Caki2 (cell line): Measurements from ENCODE around the gene EXOC2. TPM values are rescaled to one million over a fixed set of nuclear protein-coding genes. Genes with fewer than 3 reads are reported as not detected.
A peak's percentile ranks its signal among the peaks of the same experiment; 100 is the strongest.
"Not testable (repeated sequence)": the region's sequence is repeated elsewhere in the genome, so short reads cannot be mapped to it uniquely, and the experiment has no call there.

Experiments
- DNase-seq: peaks from one replicate; pipeline ENCODE4 v3.0.0-alpha.2; 2015; ENCODE audit warnings: low read depth
- in situ Hi-C: cut with HindIII; loops from 2 replicates; pipeline ENCODE4 v1.10.0; 2016; ENCODE audit warnings: low sequenced_read_pairs, low pct_unique_long_range_greater_than_20kb, mixed read lengths
- total RNA-seq: library from RNA; depleted of rRNA; stranded (reverse); fragments of >200 nt; shearing (Covaris generic); gene quantifications from 2 replicates; pipeline ENCODE4 v1.2.3, GENCODE V29; 2014; ENCODE audit warnings: low replicate concordance

Gene EXOC2
- total RNA-seq, 1 experiment from 2014 or later = 34.7 TPM

DNA sequence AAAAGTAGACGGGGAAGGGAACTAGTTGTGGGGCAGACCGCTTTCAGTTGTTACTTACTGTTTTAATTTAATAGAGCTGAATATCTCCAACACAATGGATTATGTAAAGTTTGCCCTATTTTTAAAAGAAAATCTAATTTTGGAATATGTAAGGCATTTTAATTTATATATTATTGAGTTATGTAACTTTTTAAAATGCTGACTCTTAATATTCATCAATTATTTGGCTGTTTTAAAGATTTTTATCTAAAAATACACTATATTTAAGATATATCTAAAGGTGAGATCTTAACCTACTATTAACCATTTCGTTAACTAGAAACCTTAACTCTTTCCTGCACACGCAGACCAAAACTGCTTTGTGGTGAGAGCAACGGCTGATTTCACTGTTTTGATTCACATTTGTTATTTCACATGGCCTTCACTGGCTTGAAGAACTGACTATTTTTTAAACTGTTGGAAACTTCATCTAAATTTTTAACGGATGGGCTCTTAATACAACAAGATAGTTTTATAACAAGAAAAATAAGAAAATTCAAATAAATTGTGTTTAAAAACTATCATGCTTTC is 123.9 kb downstream of the EXOC2 start:
- no peak for DNase-seq
- in situ Hi-C loops = no loop called here

DNA sequence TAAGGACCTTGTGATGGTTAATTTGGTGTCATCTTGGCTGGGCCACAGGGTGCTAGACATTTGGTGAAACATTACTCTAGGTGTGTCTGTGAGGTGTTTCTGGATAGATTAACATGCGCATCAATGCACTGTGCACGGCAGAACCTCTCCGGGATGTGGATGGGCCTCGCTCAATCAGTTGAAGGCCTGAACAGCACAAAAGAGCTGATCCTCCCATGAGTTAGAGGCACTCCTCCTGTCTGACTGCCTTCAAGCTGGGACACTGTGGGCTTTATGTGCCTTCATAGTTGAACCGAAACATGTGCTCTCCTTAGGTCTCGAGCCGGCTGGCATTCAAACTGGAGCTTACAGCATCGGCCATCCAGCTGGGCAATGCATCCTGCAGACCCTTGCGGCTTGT is 124.9 kb downstream of the EXOC2 start:
- no peak for DNase-seq
- in situ Hi-C loops = no loop called here

DNA sequence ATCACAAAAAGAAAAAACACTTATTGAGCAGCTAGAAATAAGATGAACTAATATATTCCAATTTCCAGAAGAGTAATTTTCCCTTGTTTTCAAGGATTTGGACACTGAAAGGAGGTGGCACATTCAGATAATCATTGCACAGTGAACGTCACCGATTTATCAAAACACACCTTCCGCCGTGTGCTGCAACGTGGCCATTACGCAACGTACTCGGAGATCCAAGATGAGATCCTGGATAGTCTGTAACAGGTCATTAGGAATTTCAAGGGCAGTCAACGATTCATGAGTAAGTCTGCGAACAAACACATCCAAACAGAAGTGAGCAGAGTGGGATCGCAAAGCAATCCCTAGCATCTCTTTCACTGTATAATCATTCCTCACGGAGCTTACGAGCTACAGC is 129.1 kb downstream of the EXOC2 start:
- in situ Hi-C loops = no loop called here
- DNase-seq = no peak

DNA sequence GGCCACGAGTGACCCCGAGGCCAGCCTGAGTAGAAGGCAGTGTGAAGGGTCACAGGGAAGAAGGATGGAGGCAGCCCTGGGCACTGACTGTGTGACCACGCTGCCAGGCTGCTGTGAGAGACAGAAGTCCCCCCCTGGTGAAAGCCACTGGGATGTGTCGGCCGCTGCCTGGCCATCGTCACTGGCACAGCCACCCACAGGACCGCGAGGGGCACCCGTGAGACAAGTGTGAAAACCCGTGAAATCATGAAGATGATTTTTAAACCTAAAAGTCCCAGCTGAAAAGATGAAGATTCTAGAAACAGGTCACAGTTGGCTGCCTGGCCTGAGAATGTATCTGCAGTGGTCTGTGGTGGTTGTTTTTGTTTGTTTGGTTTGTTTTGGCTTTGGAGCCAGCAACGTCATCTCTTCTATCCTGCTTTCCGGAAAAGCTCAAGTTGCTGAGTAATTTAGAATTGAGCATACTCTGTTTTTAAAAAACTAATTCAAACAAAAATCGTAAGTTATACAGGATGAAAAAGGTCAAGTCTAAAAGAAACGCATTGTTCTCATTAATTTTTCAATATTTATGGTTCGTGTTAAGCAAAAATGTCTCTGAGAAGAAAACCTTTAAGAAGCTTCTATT is 130.8 kb downstream of the EXOC2 start:
- no peak for DNase-seq
- in situ Hi-C loops = no loop called here

DNA sequence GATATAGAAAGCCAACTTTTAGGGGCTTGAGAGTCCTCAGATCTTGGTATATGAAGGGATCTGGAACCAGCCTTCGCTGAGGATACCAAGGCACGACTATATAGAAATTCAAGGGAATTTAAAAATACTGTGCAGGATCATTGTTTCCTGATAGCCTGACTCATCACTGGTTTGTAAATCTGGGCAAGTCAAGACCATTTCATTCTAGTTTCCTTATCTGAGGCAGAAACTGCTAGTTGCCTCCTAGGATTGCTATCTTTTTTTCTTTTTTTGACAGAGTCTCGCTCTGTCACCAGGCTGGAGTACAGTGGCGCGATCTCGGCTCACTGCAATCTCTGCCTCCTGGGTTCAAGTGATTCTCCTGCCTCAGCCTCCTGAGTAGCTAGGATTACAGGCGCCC is 131.6 kb downstream of the EXOC2 start:
- DNase-seq, in situ Hi-C loops: not testable (repeated sequence)

DNA sequence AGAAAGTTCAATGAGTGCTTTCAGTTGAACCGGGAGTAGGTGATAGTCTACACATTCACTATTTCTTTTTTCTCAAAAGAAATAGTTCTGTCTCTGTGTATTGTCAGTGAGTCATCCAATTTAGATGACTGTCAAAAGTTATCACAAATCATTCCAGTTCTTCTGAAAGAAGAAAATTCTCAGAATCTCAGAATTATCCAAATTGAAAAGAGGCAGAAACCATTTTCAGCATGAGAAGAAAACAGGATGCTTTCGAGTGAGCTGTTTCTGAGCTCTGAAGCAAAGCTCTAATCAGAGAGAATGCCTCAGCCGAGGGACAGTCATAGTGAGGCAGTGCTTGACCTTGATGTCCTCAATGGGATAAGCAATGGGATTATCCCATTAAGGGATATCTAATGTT is 134.0 kb downstream of the EXOC2 start:
- in situ Hi-C loops = no loop called here
- no peak for DNase-seq

DNA sequence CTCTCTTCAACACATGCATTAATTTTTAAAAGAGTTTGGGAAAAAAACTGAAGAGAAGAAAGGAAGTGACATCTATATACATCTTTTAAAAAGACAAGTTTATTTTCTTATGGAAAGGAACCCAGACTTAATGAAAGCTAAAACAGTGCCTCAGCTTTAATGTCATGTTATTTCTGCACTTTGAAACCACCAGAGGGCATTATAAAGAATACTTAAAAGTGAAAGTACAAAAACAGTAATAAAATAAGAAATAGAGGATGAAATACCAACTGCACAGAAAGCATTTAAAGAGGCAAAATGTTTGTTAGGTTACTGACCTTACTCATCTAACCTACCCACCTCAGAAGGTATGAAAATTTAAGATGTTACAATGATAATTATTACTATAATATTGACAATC is 134.8 kb downstream of the EXOC2 start:
- in situ Hi-C loops = no loop called here
- peak; percentile 12 for DNase-seq

DNA sequence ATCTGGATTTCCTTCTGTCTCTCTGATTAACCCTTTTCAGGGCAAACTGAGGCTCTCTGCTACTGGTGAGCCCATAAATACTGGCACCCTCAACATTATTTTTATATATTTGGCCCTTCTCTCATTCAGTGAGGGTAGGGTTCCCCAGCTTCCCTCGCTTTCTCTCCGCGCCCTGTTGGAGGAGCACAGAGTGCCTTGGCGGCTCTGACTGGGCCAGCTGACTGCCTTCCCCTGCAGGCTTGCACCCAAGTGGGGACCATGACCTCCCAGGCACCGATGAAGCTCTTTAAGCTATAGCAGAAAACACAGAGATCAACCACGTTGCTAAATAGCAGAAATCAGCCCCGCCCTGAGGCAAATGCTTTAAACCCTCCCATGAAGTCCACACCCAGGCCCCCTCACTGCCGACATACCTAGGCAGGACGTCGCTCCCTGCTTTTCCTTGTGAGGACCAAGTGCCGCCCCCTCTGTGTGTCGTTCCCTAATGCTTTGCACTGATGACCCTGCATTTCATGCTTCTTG is 141.0 kb downstream of the EXOC2 start:
- in situ Hi-C loops = no loop called here
- no peak for DNase-seq

DNA sequence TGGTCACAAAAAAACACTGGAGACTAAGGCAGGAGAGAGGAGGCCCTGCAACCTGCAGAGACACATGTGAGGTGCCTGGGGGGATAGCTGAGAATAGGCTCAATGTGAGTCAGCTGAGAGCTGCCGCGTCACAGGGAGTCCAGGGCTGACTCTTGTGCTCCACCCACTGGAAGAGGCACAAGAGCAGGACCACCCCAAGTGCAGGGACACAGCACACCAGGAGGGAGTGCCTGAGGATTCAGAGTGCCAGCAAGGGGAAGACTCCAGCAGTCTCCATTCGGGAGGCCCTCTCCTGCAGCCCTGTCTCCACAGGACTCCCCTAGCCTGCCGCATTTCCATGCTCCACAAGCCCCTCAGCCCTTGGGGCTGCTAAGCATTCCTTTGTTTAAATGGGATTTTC is 141.5 kb downstream of the EXOC2 start:
- in situ Hi-C loops = no loop called here
- DNase-seq = peak; percentile 35

DNA sequence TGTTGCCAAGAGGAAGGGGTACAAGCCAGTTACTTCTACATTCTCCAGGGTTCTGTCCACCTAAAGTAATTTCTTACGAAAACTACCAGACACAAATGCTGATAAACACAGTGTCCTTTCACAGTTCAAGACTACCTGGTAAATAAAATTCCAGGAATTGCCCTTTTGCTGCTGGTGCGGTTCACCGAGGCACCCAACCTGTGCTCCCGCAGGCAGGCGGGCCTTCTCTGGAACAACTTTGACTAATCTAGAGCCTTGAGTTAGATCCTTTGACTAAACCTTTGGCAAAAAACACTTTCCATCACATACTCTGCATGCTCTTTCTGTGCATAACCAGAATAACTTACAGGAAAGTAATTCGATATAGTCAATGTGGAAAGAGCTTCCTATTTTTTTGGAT is 143.0 kb downstream of the EXOC2 start:
- in situ Hi-C loops = no loop called here
- no peak for DNase-seq

DNA sequence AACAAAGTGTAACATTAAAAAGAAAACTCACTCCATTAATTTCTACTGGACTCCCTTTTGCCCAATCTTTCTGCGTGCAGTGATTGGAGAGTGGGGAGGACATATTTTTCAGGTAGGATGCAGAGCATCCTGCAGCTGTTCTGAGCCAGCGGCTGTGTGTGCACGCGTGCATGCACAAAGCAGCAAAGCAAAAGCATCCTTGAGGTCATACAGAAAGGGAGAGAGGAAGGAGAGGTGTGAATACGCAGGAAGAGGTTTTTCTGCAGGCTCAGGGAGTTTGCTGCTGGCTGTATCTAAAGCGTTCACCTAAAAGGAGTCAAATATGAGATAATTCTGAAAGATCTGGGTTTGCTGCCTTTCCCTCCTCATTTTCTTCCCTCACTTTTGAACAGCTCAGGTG is 144.4 kb downstream of the EXOC2 start:
- no peak for DNase-seq
- in situ Hi-C loops = no loop called here

DNA sequence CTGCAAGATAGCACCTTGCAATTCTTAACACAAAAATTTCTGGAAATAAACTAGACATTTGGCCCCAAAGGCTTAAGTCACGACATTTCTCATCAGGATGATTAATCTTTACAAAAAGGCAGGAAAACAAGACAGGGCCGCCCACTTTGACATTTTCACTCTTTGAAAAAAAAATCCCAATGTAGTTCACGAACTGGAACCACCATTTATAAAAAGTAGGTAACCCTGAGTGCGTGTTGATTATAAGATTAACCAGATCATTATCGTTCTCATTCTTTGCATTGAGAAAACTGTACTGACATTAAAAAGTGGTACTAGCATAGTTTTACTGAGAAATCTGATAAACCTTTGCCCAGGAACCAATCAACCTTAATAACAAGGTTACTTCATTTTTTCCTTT is 144.8 kb downstream of the EXOC2 start:
- in situ Hi-C loops = no loop called here
- DNase-seq = no peak

DNA sequence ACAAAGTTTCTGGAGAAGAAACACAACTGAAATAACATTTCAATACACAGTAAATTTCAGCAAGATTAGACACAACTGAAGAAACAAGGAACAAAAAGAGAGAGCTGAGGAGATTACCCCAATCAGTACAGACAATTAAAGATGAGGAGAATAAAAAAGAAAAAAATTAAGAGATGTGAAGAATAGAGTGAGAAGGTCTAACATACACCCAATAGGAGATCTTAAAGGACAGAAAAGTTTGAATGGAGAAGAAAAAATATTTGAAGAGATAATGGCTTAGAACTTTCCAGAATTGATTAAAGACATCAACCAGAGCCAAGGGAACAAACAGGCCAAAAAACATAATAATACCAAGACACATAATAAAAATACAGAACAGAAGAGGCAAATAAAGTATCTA is 152.4 kb downstream of the EXOC2 start:
- in situ Hi-C loops = no loop called here
- DNase-seq = peak; percentile 19

DNA sequence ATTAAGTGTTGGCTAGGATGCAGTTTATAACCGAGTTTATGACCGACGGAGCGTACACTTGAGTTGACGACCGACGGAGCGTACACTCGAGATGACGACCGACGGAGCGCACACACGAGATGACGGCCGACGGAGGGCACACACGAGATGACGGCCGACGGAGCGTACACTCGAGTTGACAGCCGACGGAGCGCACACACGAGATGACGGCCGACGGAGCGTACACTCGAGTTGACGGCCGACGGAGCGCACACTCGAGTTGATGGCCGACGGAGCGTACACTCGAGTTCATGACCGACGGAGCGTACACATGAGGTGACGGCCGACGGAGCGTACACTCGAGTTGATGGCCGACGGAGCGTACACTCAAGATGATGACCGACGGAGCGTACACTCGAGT is 155.8 kb downstream of the EXOC2 start:
- in situ Hi-C loops = no loop called here
- DNase-seq = no peak

DNA sequence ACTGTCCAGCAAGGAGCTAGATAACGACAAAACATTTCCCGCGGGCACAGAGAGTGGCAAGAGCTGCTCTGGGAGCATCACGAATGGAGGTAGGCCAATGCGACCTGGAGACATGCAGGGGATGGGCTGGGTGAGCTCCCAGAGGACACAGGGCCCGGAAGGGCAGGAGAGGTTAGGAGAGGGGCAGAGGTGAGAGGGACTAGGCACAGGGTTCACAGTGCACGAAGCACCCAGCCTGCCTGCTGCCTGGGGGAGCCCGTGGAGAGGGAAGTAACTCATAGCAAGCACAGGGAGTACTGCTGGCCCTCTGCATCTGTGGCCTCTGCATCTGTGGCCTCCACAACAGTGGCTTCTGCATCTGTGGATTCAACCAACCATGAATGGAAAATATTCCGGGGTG is 162.5 kb downstream of the EXOC2 start:
- in situ Hi-C loops = no loop called here
- DNase-seq = no peak

DNA sequence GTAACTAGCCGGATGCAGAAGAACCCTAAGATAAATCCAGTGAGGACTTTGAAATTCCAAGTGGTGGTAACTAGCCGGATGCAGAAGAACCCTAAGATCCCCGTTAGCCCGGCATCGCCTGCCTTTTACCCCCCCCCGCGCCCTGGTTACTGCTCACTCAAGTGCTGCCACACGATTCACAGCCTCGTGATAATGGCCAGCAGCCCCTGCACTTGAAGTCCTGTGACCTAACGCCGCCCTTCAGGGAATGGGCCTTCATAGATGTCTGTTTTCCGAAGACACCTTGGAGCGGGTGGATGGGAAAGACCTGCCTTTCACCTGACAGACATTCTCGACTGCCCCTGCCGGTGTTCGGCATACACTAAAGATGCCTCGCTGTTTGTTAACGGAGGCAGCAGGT is 163.9 kb downstream of the EXOC2 start:
- in situ Hi-C loops = no loop called here
- DNase-seq = no peak

DNA sequence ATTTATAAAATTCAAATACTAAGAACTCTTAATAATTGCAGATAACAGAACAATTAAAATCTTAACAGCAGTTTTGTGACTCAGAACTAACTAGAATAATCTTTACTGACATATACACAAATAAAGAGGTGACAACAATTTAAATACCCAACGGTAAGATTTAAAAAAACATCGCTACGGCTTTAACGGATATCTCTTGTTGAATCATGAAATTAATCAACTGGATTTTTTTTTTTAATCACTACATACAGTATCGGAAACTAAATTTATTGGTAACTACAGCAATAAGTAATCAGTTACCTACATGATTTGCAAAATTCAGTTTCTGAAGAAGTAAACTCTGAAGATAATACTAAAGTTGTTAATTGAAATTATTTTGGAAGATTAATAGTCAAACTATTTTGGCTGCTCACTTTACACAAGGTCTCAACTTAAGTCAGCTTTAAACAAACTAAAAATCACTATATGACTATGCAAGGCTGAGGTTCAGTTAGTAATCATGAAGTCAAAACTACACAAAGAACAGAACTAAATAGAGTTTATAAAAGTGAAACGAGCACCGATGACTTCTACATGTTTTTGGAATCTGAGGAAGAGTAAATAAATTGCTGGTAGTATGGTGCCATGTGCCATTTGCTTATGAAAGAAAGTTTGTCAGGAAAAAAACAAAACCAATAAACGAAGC is 164.8 kb downstream of the EXOC2 start:
- DNase-seq = no peak
- in situ Hi-C loops = no loop called here

DNA sequence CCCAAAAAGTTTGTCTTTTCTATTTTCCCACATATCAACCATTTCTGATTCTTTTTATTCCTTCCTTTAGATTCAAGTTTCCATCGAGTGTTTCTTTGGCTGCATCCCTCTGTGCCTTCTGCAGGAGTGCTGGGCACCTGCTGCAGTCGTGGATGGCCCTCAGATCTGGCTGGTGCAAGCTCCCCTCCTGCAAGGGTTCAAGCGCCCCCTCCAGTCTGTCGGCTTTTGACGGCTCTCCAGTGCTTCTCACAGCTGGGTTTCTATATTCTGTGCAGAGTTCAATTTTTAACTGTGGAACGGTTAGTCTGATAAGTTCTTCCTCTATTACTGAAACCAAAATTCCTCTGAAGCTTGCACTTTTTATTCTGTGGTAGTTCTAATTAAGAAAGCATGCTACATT is 168.1 kb downstream of the EXOC2 start:
- no peak for DNase-seq
- in situ Hi-C loops = no loop called here

DNA sequence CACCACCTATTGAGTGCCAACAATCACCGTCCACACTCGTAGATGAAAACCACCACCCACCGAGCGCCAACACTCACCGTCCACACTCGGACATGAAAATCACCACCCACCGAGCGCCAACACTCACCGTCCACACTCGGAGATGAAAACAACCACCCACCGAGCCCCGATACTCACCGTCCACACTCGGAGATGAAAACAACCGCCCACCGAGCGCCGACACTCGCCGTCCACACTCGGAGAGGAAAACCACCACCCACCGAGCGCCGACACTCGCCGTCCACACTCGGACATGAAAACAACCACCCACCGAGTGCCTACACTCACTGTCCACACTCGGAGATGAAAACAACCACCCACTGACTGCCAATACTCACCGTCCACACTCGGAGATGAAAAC is 172.1 kb downstream of the EXOC2 start:
- no peak for DNase-seq
- in situ Hi-C loops = no loop called here

DNA sequence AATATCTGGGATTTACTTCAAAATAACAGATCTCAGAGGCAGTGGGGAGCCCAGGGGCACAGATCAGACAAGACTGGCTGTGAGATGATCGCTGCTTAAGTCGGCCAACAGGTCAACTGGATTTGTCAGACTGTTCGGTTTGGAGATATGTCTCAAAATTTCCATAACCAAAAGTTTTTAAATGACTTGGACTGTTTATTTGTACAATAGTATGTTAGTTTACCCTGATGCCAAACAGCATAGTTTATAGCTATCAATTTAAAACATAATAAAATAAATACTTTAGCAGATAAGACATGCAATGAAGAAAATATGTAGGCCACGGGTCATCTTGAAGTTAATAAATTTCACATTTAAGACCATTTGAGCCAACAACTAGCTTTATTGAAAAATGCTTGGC is 174.7 kb downstream of the EXOC2 start:
- no peak for DNase-seq
- in situ Hi-C loops = no loop called here
